Measurements from ENCODE around the gene ADAMTS12. TPM values are rescaled to one million over a fixed set of nuclear protein-coding genes. Genes with fewer than 3 reads are reported as not detected.

The ADAMTS12 gene
- total RNA-seq, 1 donor from 2014 or later, result 32.9 TPM

DNA sequence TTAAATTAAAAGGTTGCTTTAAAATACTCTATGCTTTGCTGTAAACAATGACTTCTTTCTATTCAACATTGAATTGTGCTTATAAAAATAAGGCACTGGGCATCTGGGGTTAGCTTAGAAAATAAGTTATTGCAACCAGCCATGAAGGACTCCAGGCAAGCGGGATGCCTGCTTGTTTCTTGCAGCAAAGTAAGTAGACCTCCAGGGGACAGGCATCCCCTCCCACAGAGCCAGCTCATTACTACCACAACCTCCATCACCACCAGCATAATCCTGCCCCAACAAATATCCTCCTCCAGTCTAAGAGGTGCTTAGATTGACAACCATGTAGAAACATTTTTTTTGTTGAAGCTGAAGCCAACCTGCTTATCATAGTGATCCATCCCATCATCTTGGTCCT lies 260.7 kb downstream of the ADAMTS12 start:
- TF ChIP-seq, protein P1, sequence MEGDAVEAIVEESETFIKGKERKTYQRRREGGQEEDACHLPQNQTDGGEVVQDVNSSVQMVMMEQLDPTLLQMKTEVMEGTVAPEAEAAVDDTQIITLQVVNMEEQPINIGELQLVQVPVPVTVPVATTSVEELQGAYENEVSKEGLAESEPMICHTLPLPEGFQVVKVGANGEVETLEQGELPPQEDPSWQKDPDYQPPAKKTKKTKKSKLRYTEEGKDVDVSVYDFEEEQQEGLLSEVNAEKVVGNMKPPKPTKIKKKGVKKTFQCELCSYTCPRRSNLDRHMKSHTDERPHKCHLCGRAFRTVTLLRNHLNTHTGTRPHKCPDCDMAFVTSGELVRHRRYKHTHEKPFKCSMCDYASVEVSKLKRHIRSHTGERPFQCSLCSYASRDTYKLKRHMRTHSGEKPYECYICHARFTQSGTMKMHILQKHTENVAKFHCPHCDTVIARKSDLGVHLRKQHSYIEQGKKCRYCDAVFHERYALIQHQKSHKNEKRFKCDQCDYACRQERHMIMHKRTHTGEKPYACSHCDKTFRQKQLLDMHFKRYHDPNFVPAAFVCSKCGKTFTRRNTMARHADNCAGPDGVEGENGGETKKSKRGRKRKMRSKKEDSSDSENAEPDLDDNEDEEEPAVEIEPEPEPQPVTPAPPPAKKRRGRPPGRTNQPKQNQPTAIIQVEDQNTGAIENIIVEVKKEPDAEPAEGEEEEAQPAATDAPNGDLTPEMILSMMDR (IDR thresholded peaks at IDR 0.05), result no peak
- Mint-ChIP-seq H3K4me1 (ENCODE audit: low read depth) (no peaks in the 10 kb centered on the region), H3K9me3 (ENCODE audit: low read depth) (no peaks in the 10 kb centered on the region), H3K27me3 (ENCODE audit: low read depth) (no peaks in the 10 kb centered on the region), H3K36me3 (ENCODE audit: low read depth) (no peaks in the 10 kb centered on the region), H3K4me3 (ENCODE audit: unreplicated experiment) (no peak overlapping the region), H3K27ac (ENCODE audit: unreplicated experiment) (no peak overlapping the region)
- no peak for DNase-seq (ENCODE audit: low spot score)

DNA sequence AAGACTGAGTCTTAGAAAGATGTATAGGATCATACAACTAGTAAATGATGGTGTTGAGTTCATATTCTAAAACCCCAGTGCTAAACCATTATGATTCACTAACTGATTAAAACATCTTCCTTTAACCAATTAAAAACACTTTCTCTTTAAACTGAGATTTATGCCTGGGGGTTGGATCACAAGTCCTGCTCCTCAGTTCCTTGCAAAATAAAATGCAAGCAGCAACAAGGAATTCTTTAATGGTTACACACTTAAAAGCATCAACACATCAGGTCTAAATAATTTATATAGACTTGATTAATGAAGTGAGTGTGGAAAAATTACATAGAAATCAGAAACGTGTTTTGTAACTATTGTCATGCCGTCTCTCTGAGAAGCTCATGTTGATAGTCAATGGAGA lies 261.8 kb downstream of the ADAMTS12 start:
- Mint-ChIP-seq H3K36me3 (ENCODE audit: low read depth) (no peaks in the 10 kb centered on the region), H3K9me3 (ENCODE audit: low read depth) (no peaks in the 10 kb centered on the region), H3K27ac (ENCODE audit: unreplicated experiment) (no peak overlapping the region), H3K4me1 (ENCODE audit: low read depth) (no peaks in the 10 kb centered on the region), H3K4me3 (ENCODE audit: unreplicated experiment) (no peak overlapping the region), H3K27me3 (ENCODE audit: low read depth) (no peaks in the 10 kb centered on the region)
- TF ChIP-seq, protein P1 (IDR thresholded peaks at IDR 0.05), result no peak
- no peak for DNase-seq (ENCODE audit: low spot score)

DNA sequence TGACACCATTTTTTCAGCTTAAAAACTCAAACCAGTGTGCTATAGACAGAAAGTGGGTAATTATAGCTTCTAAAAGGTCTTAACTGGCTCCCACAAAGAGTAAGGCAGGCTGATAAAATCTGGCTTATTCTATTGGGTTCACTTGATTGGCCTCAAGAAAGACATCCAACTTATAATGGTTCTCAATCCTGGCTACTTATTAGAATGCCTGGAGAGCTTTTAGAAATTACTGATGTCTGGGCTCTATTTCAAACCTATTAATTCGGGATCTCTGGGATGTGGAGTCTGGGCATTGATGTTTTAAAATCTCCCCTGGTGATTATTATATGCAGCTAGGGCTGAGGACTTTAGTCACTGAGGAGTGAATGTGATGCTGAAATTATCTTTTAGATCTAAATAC lies 263.0 kb downstream of the ADAMTS12 start:
- TF ChIP-seq, protein P1 (IDR thresholded peaks at IDR 0.05), result no peak
- no peaks in the 10 kb centered on the region for H3K27me3 Mint-ChIP-seq (ENCODE audit: low read depth)
- no peaks in the 10 kb centered on the region for H3K9me3 Mint-ChIP-seq (ENCODE audit: low read depth)

DNA sequence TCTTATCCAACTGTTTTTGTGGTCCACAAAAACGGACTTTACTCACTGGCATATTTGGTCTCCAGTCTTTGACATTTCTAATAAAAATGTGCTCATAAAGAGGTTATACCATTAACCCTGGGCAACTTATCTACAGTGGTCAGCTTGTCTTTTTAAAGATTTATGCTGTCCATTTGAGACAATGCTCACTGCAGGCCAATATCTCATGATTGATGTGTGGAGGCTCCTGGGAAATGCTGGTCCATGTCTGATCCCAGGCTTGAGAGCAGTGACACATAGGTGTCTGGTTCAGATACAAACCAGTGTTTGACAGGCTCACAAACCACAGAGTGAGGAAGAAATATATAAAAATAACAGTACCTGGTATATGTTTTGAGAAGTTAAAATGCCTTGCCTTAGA lies 270.3 kb downstream of the ADAMTS12 start:
- H3K4me1 Mint-ChIP-seq (ENCODE audit: low read depth), result no peaks in the 10 kb centered on the region
- H3K4me3 Mint-ChIP-seq (ENCODE audit: unreplicated experiment), result no peak overlapping the region
- H3K27ac Mint-ChIP-seq (ENCODE audit: unreplicated experiment), result no peak overlapping the region
- no peaks in the 10 kb centered on the region for H3K9me3 Mint-ChIP-seq (ENCODE audit: low read depth)
- no peak for DNase-seq (ENCODE audit: low spot score)
- peaks cover 15% of the 10 kb centered on the region for H3K36me3 Mint-ChIP-seq (ENCODE audit: low read depth)
- TF ChIP-seq, protein P1 (IDR thresholded peaks at IDR 0.05), result no peak
- no peaks in the 10 kb centered on the region for H3K27me3 Mint-ChIP-seq (ENCODE audit: low read depth)

More for the DNA sequence above, 263.0 kb downstream of the ADAMTS12 start:
- Mint-ChIP-seq H3K27ac (ENCODE audit: unreplicated experiment) (no peak overlapping the region), H3K4me3 (ENCODE audit: unreplicated experiment) (no peak overlapping the region), H3K4me1 (ENCODE audit: low read depth) (no peaks in the 10 kb centered on the region), H3K36me3 (ENCODE audit: low read depth) (no peaks in the 10 kb centered on the region)
- DNase-seq (ENCODE audit: low spot score), result no peak

DNA sequence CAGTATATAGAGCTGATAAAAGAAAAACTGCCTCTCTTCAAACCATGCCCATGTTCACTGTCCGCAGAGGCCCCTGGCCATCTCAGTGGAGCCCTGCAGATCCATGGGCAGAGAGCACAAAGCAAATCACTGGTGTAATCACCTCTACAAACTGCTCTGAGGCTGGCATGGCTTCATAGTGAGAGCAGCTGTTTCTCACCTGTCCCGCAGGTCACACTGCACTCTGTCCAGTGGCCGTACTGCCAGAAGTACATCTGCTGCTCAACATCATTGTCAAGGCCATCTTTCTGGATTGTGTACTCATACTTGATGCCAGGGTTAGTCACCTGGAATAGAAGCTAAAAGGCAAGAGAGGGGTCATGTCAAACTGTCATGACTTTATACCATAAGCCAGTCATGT lies 277.8 kb downstream of the ADAMTS12 start:
- Mint-ChIP-seq H3K36me3 (ENCODE audit: low read depth) (peaks cover 12% of the 10 kb centered on the region), H3K9me3 (ENCODE audit: low read depth) (no peaks in the 10 kb centered on the region), H3K27me3 (ENCODE audit: low read depth) (no peaks in the 10 kb centered on the region), H3K4me3 (ENCODE audit: unreplicated experiment) (no peak overlapping the region), H3K27ac (ENCODE audit: unreplicated experiment) (no peak overlapping the region), H3K4me1 (ENCODE audit: low read depth) (peaks cover 12% of the 10 kb centered on the region)
- TF ChIP-seq, protein P1 (IDR thresholded peaks at IDR 0.05), result no peak
- DNase-seq (ENCODE audit: low spot score), result no peak

Measured in chondrocyte (in vitro differentiated cells).